Common myeloid progenitor, CD34-positive (primary cell): Measurements from ENCODE around the gene LORICRIN.

Experiments used
- CTCF ChIA-PET: fragments of 350-600 bp; sonication (Branson Sonifier 250); formaldehyde crosslinking; loops from one replicate; lab custom pipeline; 2021; ENCODE audit warnings: antibody characterized with exemption; lab: Charles Lee
- POLR2A ChIA-PET: fragments of 350-600 bp; sonication (Branson Sonifier 250); formaldehyde crosslinking; loops from one replicate; lab custom pipeline; 2021; ENCODE audit warnings: antibody characterized with exemption; lab: Charles Lee
- DNase-seq, 3 donors: peaks; one replicate each; pipeline versions ENCODE4 v3.0.0 to v3.0.0-alpha.2; 2013
- H3K27ac ChIP-seq, 2 experiments: 1 replicate in 1 of 2; 2 replicates in 1 of 2; pipeline ENCODE4 v1.7.0; 2013; ENCODE audit warnings: inconsistent platforms in 2 of 2, low read length in 2 of 2, mild to moderate bottlenecking in 2 of 2, low read depth in 1 of 2, moderate library complexity in 1 of 2; ENCODE audit not compliant: severe bottlenecking in 2 of 2, insufficient read depth in 1 of 2, poor library complexity in 1 of 2
- H3K27me3 ChIP-seq, 5 experiments: replicated peaks in 2 of 5; 1 replicate in 3 of 5; 2 replicates in 2 of 5; pipeline versions ENCODE4 v1.6.1 to v1.7.0; 2013; ENCODE audit warnings: low read length in 4 of 5, mild to moderate bottlenecking in 2 of 5, moderate library complexity in 2 of 5, inconsistent platforms in 1 of 5; ENCODE audit not compliant: insufficient read depth in 5 of 5, control insufficient read depth in 4 of 5
- H3K36me3 ChIP-seq, 4 experiments: 1 replicate in 2 of 4; 2 replicates in 2 of 4; pipeline versions ENCODE4 v1.6.1 to v1.7.0; 2013; ENCODE audit warnings: low read length in 3 of 4, control low read depth in 1 of 4, mild to moderate bottlenecking in 1 of 4; ENCODE audit not compliant: control insufficient read depth in 4 of 4, insufficient read depth in 4 of 4
- H3K4me1 ChIP-seq, 4 experiments: 1 replicate in 3 of 4; 2 replicates in 1 of 4; pipeline versions ENCODE4 v1.6.1 to v1.7.1; 2013; ENCODE audit warnings: low read length in 3 of 4, mild to moderate bottlenecking in 3 of 4, control low read depth in 1 of 4, inconsistent platforms in 1 of 4, moderate library complexity in 1 of 4; ENCODE audit not compliant: control insufficient read depth in 4 of 4, insufficient read depth in 4 of 4; ENCODE audit errors: control extremely low read depth in 1 of 4
- H3K4me3 ChIP-seq, 7 experiments: 1 replicate in 4 of 7; 2 replicates in 3 of 7; pipeline versions ENCODE4 v1.5.1 to v1.7.0; 2013; ENCODE audit warnings: mild to moderate bottlenecking in 7 of 7, low read length in 6 of 7, moderate library complexity in 6 of 7, inconsistent platforms in 2 of 7, low read depth in 2 of 7, control low read depth in 1 of 7; ENCODE audit not compliant: insufficient read depth in 4 of 7, control insufficient read depth in 1 of 7; ENCODE audit errors: extremely low read depth in 1 of 7
- H3K9me3 ChIP-seq, 5 experiments: 1 replicate in 4 of 5; 2 replicates in 1 of 5; pipeline versions ENCODE4 v1.6.1 to v1.7.1; 2013; ENCODE audit warnings: low read length in 4 of 5, mild to moderate bottlenecking in 2 of 5, inconsistent platforms in 1 of 5, low read depth in 1 of 5, moderate library complexity in 1 of 5; ENCODE audit not compliant: control insufficient read depth in 4 of 5, insufficient read depth in 2 of 5; ENCODE audit errors: control extremely low read depth in 1 of 5
- WGBS: methylation state at CpG from one replicate; pipeline ENCODE4 v1.1.5; 2013; ENCODE audit not compliant: insufficient coverage; 5-methylcytosine and 5-hydroxymethylcytosine counted together

The LORICRIN gene

GRCh38 chr1:153271711-153272110 lies 12.2 kb downstream of the LORICRIN start:
- Histone ChIP-seq H3K27ac (no peak overlapping the region), H3K9me3 (no peaks in the 10 kb centered on the region), H3K27me3 (peaks cover 0 to 8% (median 2%) of the 10 kb centered on the region in 5 experiments), H3K4me1 (no peaks in the 10 kb centered on the region), H3K36me3 (no peaks in the 10 kb centered on the region), H3K4me3 (no peak overlapping the region)
- WGBS, result no CpG with 5 or more reads among the region's 1 CpG
- CTCF ChIA-PET, result no interaction called here
- DNase-seq, result no peak
- POLR2A ChIA-PET, result no interaction called here

GRCh38 chr1:153272186-153272585 lies 12.7 kb downstream of the LORICRIN start:
- H3K4me3 ChIP-seq, result no peak overlapping the region
- no peaks in the 10 kb centered on the region for H3K36me3 ChIP-seq
- no peaks in the 10 kb centered on the region for H3K9me3 ChIP-seq
- no peaks in the 10 kb centered on the region for H3K4me1 ChIP-seq
- peaks cover 0 to 7% (median 2%) of the 10 kb centered on the region in 5 experiments for H3K27me3 ChIP-seq
- CTCF ChIA-PET, result no interaction called here
- POLR2A ChIA-PET, result no interaction called here
- 100% methylated on average over 1 of the region's 1 CpG for WGBS
- H3K27ac ChIP-seq, result no peak overlapping the region
- no peak for DNase-seq

GRCh38 chr1:153277852-153278251 lies 18.4 kb downstream of the LORICRIN start:
- 0% methylated on average over 1 of the region's 2 CpGs for WGBS
- ChIA-PET POLR2A (no interaction called here), CTCF (no interaction called here)
- H3K27me3 ChIP-seq, result no peaks in the 10 kb centered on the region
- no peak overlapping the region for H3K27ac ChIP-seq
- DNase-seq, result peak in 2 of 3 donors; percentile 32 to 41
- H3K9me3 ChIP-seq, result no peaks in the 10 kb centered on the region
- H3K36me3 ChIP-seq, result no peaks in the 10 kb centered on the region
- no peaks in the 10 kb centered on the region for H3K4me1 ChIP-seq
- no peak overlapping the region for H3K4me3 ChIP-seq

GRCh38 chr1:153288634-153289275 lies 29.3 kb downstream of the LORICRIN start:
- no peak overlapping the region for H3K4me3 ChIP-seq
- H3K27ac ChIP-seq, result no peak overlapping the region
- H3K9me3 ChIP-seq, result no peaks in the 10 kb centered on the region
- POLR2A ChIA-PET, result no interaction called here
- peaks cover 0 to 19% (median 16%) of the 10 kb centered on the region in 4 experiments for H3K4me1 ChIP-seq
- peak; percentile 7 to 23 (median 19) for DNase-seq
- peaks cover 0 to 2% (median 0%) of the 10 kb centered on the region in 5 experiments for H3K27me3 ChIP-seq
- H3K36me3 ChIP-seq, result no peaks in the 10 kb centered on the region
- CTCF ChIA-PET, result interaction anchor here (1.0 to 1.5 kb wide), 8 partner anchors 11 to 66 kb away, joined by 3 to 5 read pairs (median 4); no protein-coding TSS in a partner anchor
- 72% methylated on average over 8 of the region's 11 CpGs for WGBS

- no peaks in the 10 kb centered on the region for H3K27me3 ChIP-seq
- POLR2A ChIA-PET, result no interaction called here
- H3K36me3 ChIP-seq, result no peaks in the 10 kb centered on the region
- WGBS, result 89% methylated on average over 3 of the region's 5 CpGs
- CTCF ChIA-PET, result interaction anchor here (0.6 to 1.6 kb wide), 8 partner anchors 13 to 1115 kb away, joined by 3 to 4 read pairs (median 3); no protein-coding TSS in a partner anchor
- no peak overlapping the region for H3K27ac ChIP-seq
- no peaks in the 10 kb centered on the region for H3K9me3 ChIP-seq
- peaks cover 2 to 29% (median 20%) of the 10 kb centered on the region in 4 experiments for H3K4me1 ChIP-seq
- no peak overlapping the region for H3K4me3 ChIP-seq
- DNase-seq, result no peak
Observed at GRCh38 chr1:153291514-153291913, 32.0 kb downstream of the LORICRIN start.

GRCh38 chr1:153292185-153292584 lies 32.7 kb downstream of the LORICRIN start:
- H3K36me3 ChIP-seq, result no peaks in the 10 kb centered on the region
- H3K27me3 ChIP-seq, result no peaks in the 10 kb centered on the region
- H3K4me3 ChIP-seq, result no peak overlapping the region
- H3K4me1 ChIP-seq, result peaks cover 2 to 29% (median 20%) of the 10 kb centered on the region in 4 experiments
- CTCF ChIA-PET, result interaction anchor here (1.0 to 1.7 kb wide), 6 partner anchors 12 to 204 kb away, joined by 3 to 6 read pairs (median 4); partner anchors contain the start of gene PGLYRP3
- 96% methylated on average over 5 of the region's 8 CpGs for WGBS
- POLR2A ChIA-PET, result no interaction called here
- no peak for DNase-seq
- no peak overlapping the region for H3K27ac ChIP-seq
- no peaks in the 10 kb centered on the region for H3K9me3 ChIP-seq

- CTCF ChIA-PET, result interaction anchor here (1.0 to 1.7 kb wide), 4 partner anchors 11 to 62 kb away, joined by 3 to 6 read pairs (median 3); partner anchors contain the start of gene PGLYRP3
- Histone ChIP-seq H3K4me1 (peaks cover 2 to 29% (median 20%) of the 10 kb centered on the region in 4 experiments), H3K36me3 (no peaks in the 10 kb centered on the region), H3K4me3 (peak overlapping the region in 1 of 7 experiments; percentile 36), H3K9me3 (no peaks in the 10 kb centered on the region), H3K27me3 (no peaks in the 10 kb centered on the region), H3K27ac (no peak overlapping the region)
- WGBS, result 93% methylated on average over 17 of the region's 25 CpGs
- POLR2A ChIA-PET, result no interaction called here
- DNase-seq, result peak in 2 of 3 donors; percentile 11 to 18
Observed at GRCh38 chr1:153292740-153293479, 33.4 kb downstream of the LORICRIN start.
